CD14-positive monocyte (primary cell): ENCODE data around the gene CPEB1. TPM values are rescaled to one million over a fixed set of nuclear protein-coding genes. Genes with fewer than 3 reads are reported as not detected.

Experiments
- DNase-seq, 3 donors: peaks; one replicate each; pipeline ENCODE4 v3.0.0-alpha.2; 2011 to 2022
- H2AFZ ChIP-seq: 2 replicates; pipeline ENCODE4 v1.6.0; 2012; ENCODE audit warnings: mild to moderate bottlenecking, low read depth, low read length, inconsistent platforms; ENCODE audit not compliant: insufficient read depth, poor library complexity, severe bottlenecking
- H3K27ac ChIP-seq, 2 donors: 1 replicate in 1 of 2; 2 replicates in 1 of 2; pipeline ENCODE4 v1.5.1; 2012 to 2013; ENCODE audit warnings: low read length in 2 of 2, control low read depth in 1 of 2, inconsistent platforms in 1 of 2, low read depth in 1 of 2, mild to moderate bottlenecking in 1 of 2
- H3K27me3 ChIP-seq, 2 donors: one replicate each; pipeline versions ENCODE4 v1.6.0 to v1.6.1; 2011 to 2013; ENCODE audit warnings: low read length in 2 of 2; ENCODE audit not compliant: control insufficient read depth in 2 of 2, insufficient read depth in 2 of 2
- H3K36me3 ChIP-seq, 2 donors: replicated peaks in 1 of 2; 1 replicate in 1 of 2; 2 replicates in 1 of 2; pipeline versions ENCODE4 v1.5.1 to v1.6.1; 2012 to 2013; ENCODE audit warnings: low read length in 2 of 2, control low read depth in 1 of 2, inconsistent platforms in 1 of 2, mild to moderate bottlenecking in 1 of 2; ENCODE audit not compliant: insufficient read depth in 2 of 2, control insufficient read depth in 1 of 2
- H3K4me1 ChIP-seq, 2 donors: 1 replicate in 1 of 2; 2 replicates in 1 of 2; pipeline versions ENCODE4 v1.5.1 to v1.6.1; 2012 to 2013; ENCODE audit warnings: low read length in 2 of 2, control low read depth in 1 of 2, inconsistent platforms in 1 of 2, mild to moderate bottlenecking in 1 of 2, moderate library complexity in 1 of 2; ENCODE audit not compliant: insufficient read depth in 2 of 2, control insufficient read depth in 1 of 2
- H3K4me2 ChIP-seq: replicated peaks from 2 replicates; pipeline ENCODE3; 2012; ENCODE audit warnings: low read length, moderate library complexity, mild to moderate bottlenecking; ENCODE audit not compliant: poor library complexity, severe bottlenecking; ENCODE audit errors: extremely low read depth
- H3K4me3 ChIP-seq, 3 experiments: fragments of 200-600 bp in 1 of 3; sonication (generic) in 1 of 3; replicated peaks in 1 of 3; 1 replicate in 2 of 3; 2 replicates in 1 of 3; pipeline ENCODE4 v1.5.1; 2011 to 2013; ENCODE audit warnings: low read length in 3 of 3, mild to moderate bottlenecking in 3 of 3, control low read depth in 2 of 3, low read depth in 2 of 3, inconsistent platforms in 1 of 3, moderate library complexity in 1 of 3
- H3K79me2 ChIP-seq: 2 replicates; pipeline ENCODE4 v1.6.0; 2012; ENCODE audit warnings: mild to moderate bottlenecking, control low read depth, inconsistent platforms, low read length, moderate library complexity; ENCODE audit not compliant: insufficient read depth
- H3K9ac ChIP-seq: 2 replicates; pipeline ENCODE4 v1.6.0; 2017; ENCODE audit warnings: low read length, mild to moderate bottlenecking; ENCODE audit not compliant: insufficient read depth, poor library complexity, severe bottlenecking
- H3K9me3 ChIP-seq, 2 donors: replicated peaks in 1 of 2; 1 replicate in 1 of 2; 2 replicates in 1 of 2; pipeline versions ENCODE4 v1.5.1 to v1.6.1; 2012 to 2013; ENCODE audit warnings: low read length in 2 of 2, control low read depth in 1 of 2; ENCODE audit not compliant: control insufficient read depth in 1 of 2, insufficient read depth in 1 of 2
- H4K20me1 ChIP-seq: 2 replicates; pipeline ENCODE4 v1.6.0; 2012; ENCODE audit warnings: mild to moderate bottlenecking, low read length, control low read depth, moderate library complexity; ENCODE audit not compliant: insufficient read depth
- H3K27ac Mint-ChIP-seq, 7 donors: one replicate each; pipeline ENCODE4 v1.8.0; 2020; ENCODE audit warnings: mild to moderate bottlenecking in 7 of 7, mixed read lengths in 7 of 7, moderate library complexity in 6 of 7, inconsistent platforms in 2 of 7
- H3K27me3 Mint-ChIP-seq, 3 donors: one replicate each; pipeline ENCODE4 v1.8.0; 2021 to 2022; ENCODE audit warnings: low read depth in 3 of 3, mild to moderate bottlenecking in 3 of 3, mixed read lengths in 3 of 3, moderate library complexity in 3 of 3, inconsistent platforms in 1 of 3
- H3K36me3 Mint-ChIP-seq, 2 donors: one replicate each; pipeline ENCODE4 v1.8.0; 2020; ENCODE audit warnings: mixed read lengths in 2 of 2, inconsistent platforms in 1 of 2, mild to moderate bottlenecking in 1 of 2
- H3K4me1 Mint-ChIP-seq: one replicate; pipeline ENCODE4 v1.8.0; 2020; ENCODE audit warnings: mild to moderate bottlenecking, mixed read lengths
- H3K4me3 Mint-ChIP-seq, 2 donors: one replicate each; pipeline ENCODE4 v1.8.0; 2020; ENCODE audit warnings: mild to moderate bottlenecking in 2 of 2, mixed read lengths in 2 of 2, moderate library complexity in 1 of 2
- H3K9me3 Mint-ChIP-seq, 7 donors: one replicate each; pipeline ENCODE4 v1.8.0; 2020 to 2022; ENCODE audit warnings: mixed read lengths in 7 of 7, mild to moderate bottlenecking in 6 of 7, moderate library complexity in 6 of 7, inconsistent platforms in 2 of 7
- CTCF ChIP-seq: fragments of 200-600 bp; IDR thresholded peaks from one replicate; pipeline ENCODE4 v1.8.0; 2022; ENCODE audit warnings: antibody characterized with exemption, mild to moderate bottlenecking
- WGBS: methylation state at CpG from one replicate; pipeline ENCODE4 v1.1.5; 2013; ENCODE audit warnings: missing lambda C conversion rate; ENCODE audit not compliant: insufficient coverage; 5-methylcytosine and 5-hydroxymethylcytosine counted together
- intact Hi-C, 2 donors: fragments of 100-400 bp; cut with micrococcal nuclease; formaldehyde crosslinking; loops; one replicate each; pipeline versions ENCODE4 v1.15.0 to v1.15.1; 2023
- polyA plus RNA-seq, 3 donors: library from polyadenylated mRNA; depleted of rRNA in 1 of 3; unstranded in 2 of 3; stranded (reverse) in 1 of 3; fragments of 300-500 nt in 2 of 3; fragments of >200 nt in 1 of 3; fragmentation: Illumina TruSeq in 2 of 3; gene quantifications; 1 replicate in 2 of 3; 2 replicates in 1 of 3; pipeline ENCODE4 v1.2.3, GENCODE V29; 2012 to 2021

Gene CPEB1
- polyA plus RNA-seq, 3 donors, result not detected

- H3K9me3 ChIP-seq, result no peaks in the 10 kb centered on the region
- H3K9me3 Mint-ChIP-seq, result peaks cover 0 to 4% (median 1%) of the 10 kb centered on the region in 7 donors
- peaks cover under 1% of the 10 kb centered on the region for H3K4me1 Mint-ChIP-seq
- H3K27ac ChIP-seq, result no peak overlapping the region
- no peak for DNase-seq
- TF ChIP-seq CTCF, result no peak
- no peaks in the 10 kb centered on the region for H3K4me1 ChIP-seq
- no peak overlapping the region for H3K4me3 ChIP-seq
- intact Hi-C loops, result no loop called here
- H3K79me2 ChIP-seq, result no peaks in the 10 kb centered on the region
- no peak overlapping the region for H3K9ac ChIP-seq
- no peak overlapping the region for H3K27ac Mint-ChIP-seq
- no peaks in the 10 kb centered on the region for H4K20me1 ChIP-seq
- H3K4me3 Mint-ChIP-seq, result no peak overlapping the region
- H3K27me3 ChIP-seq, result peaks cover 0 to 22% of the 10 kb centered on the region in 2 donors
- no peak overlapping the region for H2AFZ ChIP-seq
- H3K36me3 ChIP-seq, result no peaks in the 10 kb centered on the region
- H3K27me3 Mint-ChIP-seq, result peaks cover 14 to 20% (median 17%) of the 10 kb centered on the region in 3 donors
- no peaks in the 10 kb centered on the region for H3K36me3 Mint-ChIP-seq
- 70% methylated on average over 2 of the region's 2 CpGs for WGBS
- no peak overlapping the region for H3K4me2 ChIP-seq
Observed at GRCh38 chr15:82674873-82675272, 27.7 kb upstream of the CPEB1 start.

GRCh38 chr15:82670699-82671098, 23.5 kb upstream of the CPEB1 start:
- no peak for DNase-seq
- peaks cover 0 to 10% (median 4%) of the 10 kb centered on the region in 3 donors for H3K27me3 Mint-ChIP-seq
- H3K79me2 ChIP-seq, result no peaks in the 10 kb centered on the region
- no peak overlapping the region for H3K27ac Mint-ChIP-seq
- H3K4me3 Mint-ChIP-seq, result no peak overlapping the region
- H3K36me3 ChIP-seq, result no peaks in the 10 kb centered on the region
- no peaks in the 10 kb centered on the region for H3K9me3 ChIP-seq
- H3K4me2 ChIP-seq, result no peak overlapping the region
- no peaks in the 10 kb centered on the region for H3K4me1 Mint-ChIP-seq
- intact Hi-C loops, result no loop called here
- H3K9ac ChIP-seq, result no peak overlapping the region
- no peaks in the 10 kb centered on the region for H3K4me1 ChIP-seq
- H3K27me3 ChIP-seq, result no peaks in the 10 kb centered on the region
- peaks cover 0 to 4% (median 0%) of the 10 kb centered on the region in 7 donors for H3K9me3 Mint-ChIP-seq
- H3K4me3 ChIP-seq, result no peak overlapping the region
- H3K27ac ChIP-seq, result no peak overlapping the region
- H2AFZ ChIP-seq, result no peak overlapping the region
- 96% methylated on average over 3 of the region's 4 CpGs for WGBS
- TF ChIP-seq CTCF, result no peak
- no peaks in the 10 kb centered on the region for H4K20me1 ChIP-seq
- no peaks in the 10 kb centered on the region for H3K36me3 Mint-ChIP-seq
